Panc1 (cell line): ENCODE results near the gene RBM19. TPM values are rescaled to one million over a fixed set of nuclear protein-coding genes. Genes with fewer than 3 reads are reported as not detected.

Experiments
- ATAC-seq: fragments of 200-7000 bp; cut with Tn5 transposase; 2 replicates; pipeline ENCODE4 v1.9.1; 2020; ENCODE audit warnings: mild to moderate bottlenecking, moderate library complexity
- BruUV-seq: library from RNA; stranded (reverse); fragments of 400-500 nt; replicated peaks from 2 replicates; lab custom pipeline; 2021; lab: Mats Ljungman, UMichigan
- CTCF ChIA-PET: fragments of 300-600 bp; sonication (Branson Sonifier 250); formaldehyde crosslinking; loops from one replicate; lab custom pipeline; 2022; ENCODE audit warnings: antibody characterized with exemption; lab: Charles Lee
- POLR2A ChIA-PET: fragments of 300-600 bp; sonication (Branson Sonifier 250); formaldehyde crosslinking; loops from one replicate; lab custom pipeline; 2022; ENCODE audit warnings: antibody characterized with exemption; lab: Charles Lee
- DNase-seq: peaks from one replicate; pipeline ENCODE4 v3.0.0-alpha.2; 2010; ENCODE audit warnings: low read depth, low spot score
- H3K27ac ChIP-seq: 2 replicates; pipeline ENCODE4 v1.5.1; 2011; ENCODE audit warnings: mild to moderate bottlenecking, low read length, inconsistent platforms
- H3K27me3 ChIP-seq: fragments of 200-500 bp; sonication (Bioruptor generic); 2 replicates; pipeline ENCODE4 v1.6.0; 2014; ENCODE audit warnings: low read length, inconsistent platforms; ENCODE audit not compliant: control insufficient read depth, insufficient read depth
- H3K36me3 ChIP-seq: fragments of 200-500 bp; sonication (Bioruptor generic); 2 replicates; pipeline ENCODE4 v1.5.1; 2014; ENCODE audit warnings: inconsistent platforms, mild to moderate bottlenecking, low read length, moderate library complexity; ENCODE audit not compliant: control insufficient read depth, insufficient read depth
- H3K4me1 ChIP-seq: 2 replicates; pipeline ENCODE4 v1.5.1; 2011; ENCODE audit warnings: inconsistent platforms, mild to moderate bottlenecking, low read length, moderate library complexity; ENCODE audit not compliant: control insufficient read depth, insufficient read depth
- H3K4me3 ChIP-seq, 2 experiments: 2 replicates each; pipeline ENCODE4 v1.5.1; 2011 to 2012; ENCODE audit warnings: low read depth in 2 of 2, low read length in 2 of 2, mild to moderate bottlenecking in 2 of 2, inconsistent platforms in 1 of 2, moderate library complexity in 1 of 2
- H3K9me3 ChIP-seq: fragments of 200-500 bp; sonication (Bioruptor generic); 2 replicates; pipeline ENCODE4 v1.5.1; 2014; ENCODE audit warnings: low read depth, mild to moderate bottlenecking, inconsistent platforms, low read length, moderate library complexity; ENCODE audit not compliant: control insufficient read depth, insufficient read depth
- POLR2AphosphoS5 ChIP-seq: IDR thresholded peaks from 2 replicates; pipeline ENCODE4 v1.6.1; 2012; ENCODE audit warnings: mild to moderate bottlenecking, low read depth, low read length, moderate library complexity
- SIN3A ChIP-seq: IDR thresholded peaks from 2 replicates; pipeline ENCODE4 v1.6.1; 2012; ENCODE audit warnings: low read depth, mild to moderate bottlenecking, low read length, moderate library complexity, borderline replicate concordance; ENCODE audit not compliant: insufficient read depth
- TCF7L2 ChIP-seq: IDR thresholded peaks from 2 replicates; pipeline ENCODE4 v1.6.1; 2011; ENCODE audit warnings: mild to moderate bottlenecking, low read depth, low read length, inconsistent platforms
- in situ Hi-C: cut with HindIII; loops from 2 replicates; pipeline ENCODE4 v1.10.0; 2016; ENCODE audit warnings: low sequenced_read_pairs, low pct_unique_long_range_greater_than_20kb
- intact Hi-C: fragments of 100-400 bp; cut with micrococcal nuclease; formaldehyde crosslinking; loops from one replicate; pipeline ENCODE4 v1.10.0; 2022; ENCODE audit not compliant: unreplicated experiment
- total RNA-seq: library from RNA; stranded (reverse); gene quantifications from one replicate; pipeline ENCODE4 v1.2.1, GENCODE V29; 2021; ENCODE audit not compliant: unreplicated experiment
- TF ChIP-seq, protein P1 (sequence below), 2 experiments: IDR thresholded peaks; 2 replicates each; pipeline ENCODE4 v1.6.1; 2011 to 2012; ENCODE audit warnings: low read depth in 2 of 2, control low read depth in 1 of 2, low read length in 1 of 2, mild to moderate bottlenecking in 1 of 2, moderate library complexity in 1 of 2; ENCODE audit not compliant: insufficient read depth in 1 of 2
- TF ChIP-seq, protein P2 (sequence below): fragments of 450-650 bp; IDR thresholded peaks from 2 replicates; pipeline ENCODE4 v1.5.1; 2017; ENCODE audit warnings: mild to moderate bottlenecking

The RBM19 gene
- total RNA-seq, 1 experiment from 2014 or later: 44.8 TPM

DNA sequence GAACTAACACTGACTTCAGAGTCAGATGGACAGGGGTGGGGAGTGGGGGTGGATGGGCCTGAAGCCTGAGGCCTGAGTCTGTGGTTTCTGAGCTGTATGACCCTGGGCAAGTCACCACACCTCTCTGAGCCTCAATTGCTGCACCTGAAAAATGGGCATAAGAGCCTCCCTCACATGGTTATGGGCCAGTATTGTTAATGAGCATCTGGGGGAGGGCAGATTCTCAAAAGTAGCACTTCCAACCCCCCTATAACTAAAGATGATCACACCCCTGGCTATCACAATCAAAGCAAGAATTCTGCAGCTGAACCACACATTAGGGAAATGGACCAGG lies 168.6 kb downstream of the RBM19 start:
- no TSS peak for BruUV-seq
- no peaks in the 10 kb centered on the region for H3K9me3 ChIP-seq
- no peaks in the 10 kb centered on the region for H3K36me3 ChIP-seq
- in situ Hi-C loops (no loop called here), intact Hi-C loops (no loop called here)
- ATAC-seq (no peak), DNase-seq (no peak)
- no peak overlapping the region for H3K4me3 ChIP-seq
- H3K27ac ChIP-seq: no peak overlapping the region
- H3K4me1 ChIP-seq: no peaks in the 10 kb centered on the region
- POLR2A ChIA-PET: no interaction called here
- no peaks in the 10 kb centered on the region for H3K27me3 ChIP-seq
- no peak for TF ChIP-seq TCF7L2
- TF ChIP-seq, protein P1, sequence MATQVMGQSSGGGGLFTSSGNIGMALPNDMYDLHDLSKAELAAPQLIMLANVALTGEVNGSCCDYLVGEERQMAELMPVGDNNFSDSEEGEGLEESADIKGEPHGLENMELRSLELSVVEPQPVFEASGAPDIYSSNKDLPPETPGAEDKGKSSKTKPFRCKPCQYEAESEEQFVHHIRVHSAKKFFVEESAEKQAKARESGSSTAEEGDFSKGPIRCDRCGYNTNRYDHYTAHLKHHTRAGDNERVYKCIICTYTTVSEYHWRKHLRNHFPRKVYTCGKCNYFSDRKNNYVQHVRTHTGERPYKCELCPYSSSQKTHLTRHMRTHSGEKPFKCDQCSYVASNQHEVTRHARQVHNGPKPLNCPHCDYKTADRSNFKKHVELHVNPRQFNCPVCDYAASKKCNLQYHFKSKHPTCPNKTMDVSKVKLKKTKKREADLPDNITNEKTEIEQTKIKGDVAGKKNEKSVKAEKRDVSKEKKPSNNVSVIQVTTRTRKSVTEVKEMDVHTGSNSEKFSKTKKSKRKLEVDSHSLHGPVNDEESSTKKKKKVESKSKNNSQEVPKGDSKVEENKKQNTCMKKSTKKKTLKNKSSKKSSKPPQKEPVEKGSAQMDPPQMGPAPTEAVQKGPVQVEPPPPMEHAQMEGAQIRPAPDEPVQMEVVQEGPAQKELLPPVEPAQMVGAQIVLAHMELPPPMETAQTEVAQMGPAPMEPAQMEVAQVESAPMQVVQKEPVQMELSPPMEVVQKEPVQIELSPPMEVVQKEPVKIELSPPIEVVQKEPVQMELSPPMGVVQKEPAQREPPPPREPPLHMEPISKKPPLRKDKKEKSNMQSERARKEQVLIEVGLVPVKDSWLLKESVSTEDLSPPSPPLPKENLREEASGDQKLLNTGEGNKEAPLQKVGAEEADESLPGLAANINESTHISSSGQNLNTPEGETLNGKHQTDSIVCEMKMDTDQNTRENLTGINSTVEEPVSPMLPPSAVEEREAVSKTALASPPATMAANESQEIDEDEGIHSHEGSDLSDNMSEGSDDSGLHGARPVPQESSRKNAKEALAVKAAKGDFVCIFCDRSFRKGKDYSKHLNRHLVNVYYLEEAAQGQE (IDR thresholded peaks at IDR 0.05; ENCODE audit: insufficient read depth in 1 of 2, low read depth in 2 of 2, low read length in 1 of 2): no peak
- TF ChIP-seq SIN3A: no peak
- TF ChIP-seq POLR2AphosphoS5: no peak
- TF ChIP-seq, protein P2, sequence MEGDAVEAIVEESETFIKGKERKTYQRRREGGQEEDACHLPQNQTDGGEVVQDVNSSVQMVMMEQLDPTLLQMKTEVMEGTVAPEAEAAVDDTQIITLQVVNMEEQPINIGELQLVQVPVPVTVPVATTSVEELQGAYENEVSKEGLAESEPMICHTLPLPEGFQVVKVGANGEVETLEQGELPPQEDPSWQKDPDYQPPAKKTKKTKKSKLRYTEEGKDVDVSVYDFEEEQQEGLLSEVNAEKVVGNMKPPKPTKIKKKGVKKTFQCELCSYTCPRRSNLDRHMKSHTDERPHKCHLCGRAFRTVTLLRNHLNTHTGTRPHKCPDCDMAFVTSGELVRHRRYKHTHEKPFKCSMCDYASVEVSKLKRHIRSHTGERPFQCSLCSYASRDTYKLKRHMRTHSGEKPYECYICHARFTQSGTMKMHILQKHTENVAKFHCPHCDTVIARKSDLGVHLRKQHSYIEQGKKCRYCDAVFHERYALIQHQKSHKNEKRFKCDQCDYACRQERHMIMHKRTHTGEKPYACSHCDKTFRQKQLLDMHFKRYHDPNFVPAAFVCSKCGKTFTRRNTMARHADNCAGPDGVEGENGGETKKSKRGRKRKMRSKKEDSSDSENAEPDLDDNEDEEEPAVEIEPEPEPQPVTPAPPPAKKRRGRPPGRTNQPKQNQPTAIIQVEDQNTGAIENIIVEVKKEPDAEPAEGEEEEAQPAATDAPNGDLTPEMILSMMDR: no peak
- CTCF ChIA-PET: no interaction called here

- TF ChIP-seq TCF7L2 (no peak), POLR2AphosphoS5 (no peak), SIN3A (no peak)
- TF ChIP-seq, protein P2: no peak
- TF ChIP-seq, protein P1 (IDR thresholded peaks at IDR 0.05; ENCODE audit: insufficient read depth in 1 of 2, low read depth in 2 of 2, low read length in 1 of 2): no peak
- no peak overlapping the region for H3K4me3 ChIP-seq
- BruUV-seq: no TSS peak
- H3K27ac ChIP-seq: no peak overlapping the region
- ATAC-seq: 0 out of 2 replicates have a peak, but pooled peaks have one; percentile 55
- H3K9me3 ChIP-seq: no peaks in the 10 kb centered on the region
- no peaks in the 10 kb centered on the region for H3K36me3 ChIP-seq
- CTCF ChIA-PET: no interaction called here
- H3K27me3 ChIP-seq: no peaks in the 10 kb centered on the region
- in situ Hi-C loops (no loop called here), intact Hi-C loops (no loop called here)
- DNase-seq: no peak
- no peaks in the 10 kb centered on the region for H3K4me1 ChIP-seq
- POLR2A ChIA-PET: no interaction called here
These were observed 169.1 kb downstream of the RBM19 start for GRCh38 chr12:113796852-113797534.
